ENCODE measurements around the gene PLA2G6.
A peak's percentile ranks its signal among the peaks of the same experiment; 100 is the strongest.

PLA2G6 gene

GRCh38 chr22:38098410-38099249 lies 83.0 kb downstream of the PLA2G6 start:
- H3K4me1 ChIP-seq (ENCODE audit: control insufficient read depth, insufficient read depth, low read length): no peaks in the 10 kb centered on the region
- peak overlapping the region; percentile 13 for H3K9ac ChIP-seq (ENCODE audit: low read length)
- no peak overlapping the region for H3K27ac ChIP-seq (ENCODE audit: low read depth, low read length)

GRCh38 chr22:38097557-38098409 lies 83.8 kb downstream of the PLA2G6 start:
- no peak overlapping the region for H3K27ac ChIP-seq (ENCODE audit: low read depth, low read length)
- H3K36me3 ChIP-seq (ENCODE audit: control insufficient read depth, insufficient read depth, low read length): peaks cover 4% of the 10 kb centered on the region
- no peak overlapping the region for H3K9ac ChIP-seq (ENCODE audit: low read length)
- no peak overlapping the region for H3K4me3 ChIP-seq (ENCODE audit: low read length)
- no peaks in the 10 kb centered on the region for H3K4me1 ChIP-seq (ENCODE audit: control insufficient read depth, insufficient read depth, low read length)
- no peaks in the 10 kb centered on the region for H3K27me3 ChIP-seq (ENCODE audit: control insufficient read depth, insufficient read depth, low read length)

More at GRCh38 chr22:38098410-38099249, 83.0 kb downstream of the PLA2G6 start:
- H3K27me3 ChIP-seq (ENCODE audit: control insufficient read depth, insufficient read depth, low read length): no peaks in the 10 kb centered on the region
- peaks cover 4% of the 10 kb centered on the region for H3K36me3 ChIP-seq (ENCODE audit: control insufficient read depth, insufficient read depth, low read length)
- H3K4me3 ChIP-seq (ENCODE audit: low read length): no peak overlapping the region

GRCh38 chr22:38097058-38097457 lies 84.6 kb downstream of the PLA2G6 start:
- peaks cover 4% of the 10 kb centered on the region for H3K36me3 ChIP-seq (ENCODE audit: control insufficient read depth, insufficient read depth, low read length)
- H3K4me3 ChIP-seq (ENCODE audit: low read length): no peak overlapping the region
- no peaks in the 10 kb centered on the region for H3K4me1 ChIP-seq (ENCODE audit: control insufficient read depth, insufficient read depth, low read length)
- no peaks in the 10 kb centered on the region for H3K27me3 ChIP-seq (ENCODE audit: control insufficient read depth, insufficient read depth, low read length)
- no peak overlapping the region for H3K9ac ChIP-seq (ENCODE audit: low read length)
- no peak overlapping the region for H3K27ac ChIP-seq (ENCODE audit: low read depth, low read length)

GRCh38 chr22:38089474-38089851 lies 92.2 kb downstream of the PLA2G6 start:
- Histone ChIP-seq H3K4me3 (ENCODE audit: low read length) (no peak overlapping the region), H3K9ac (ENCODE audit: low read length) (no peak overlapping the region), H3K36me3 (ENCODE audit: control insufficient read depth, insufficient read depth, low read length) (no peaks in the 10 kb centered on the region), H3K4me1 (ENCODE audit: control insufficient read depth, insufficient read depth, low read length) (no peaks in the 10 kb centered on the region), H3K27me3 (ENCODE audit: control insufficient read depth, insufficient read depth, low read length) (peaks cover 2% of the 10 kb centered on the region), H3K27ac (ENCODE audit: low read depth, low read length) (no peak overlapping the region)

GRCh38 chr22:38088629-38089473 lies 92.8 kb downstream of the PLA2G6 start:
- Histone ChIP-seq H3K36me3 (ENCODE audit: control insufficient read depth, insufficient read depth, low read length) (no peaks in the 10 kb centered on the region), H3K9ac (ENCODE audit: low read length) (no peak overlapping the region), H3K27me3 (ENCODE audit: control insufficient read depth, insufficient read depth, low read length) (peaks cover 2% of the 10 kb centered on the region), H3K27ac (ENCODE audit: low read depth, low read length) (no peak overlapping the region), H3K4me3 (ENCODE audit: low read length) (no peak overlapping the region), H3K4me1 (ENCODE audit: control insufficient read depth, insufficient read depth, low read length) (no peaks in the 10 kb centered on the region)

- H3K36me3 ChIP-seq (ENCODE audit: control insufficient read depth, insufficient read depth, low read length): no peaks in the 10 kb centered on the region
- no peak overlapping the region for H3K27ac ChIP-seq (ENCODE audit: low read depth, low read length)
- no peak overlapping the region for H3K4me3 ChIP-seq (ENCODE audit: low read length)
- H3K4me1 ChIP-seq (ENCODE audit: control insufficient read depth, insufficient read depth, low read length): no peaks in the 10 kb centered on the region
- no peak overlapping the region for H3K9ac ChIP-seq (ENCODE audit: low read length)
- H3K27me3 ChIP-seq (ENCODE audit: control insufficient read depth, insufficient read depth, low read length): peaks cover 4% of the 10 kb centered on the region
These were observed 93.8 kb downstream of the PLA2G6 start for GRCh38 chr22:38087855-38088254.

GRCh38 chr22:38086942-38087341 lies 94.7 kb downstream of the PLA2G6 start:
- Histone ChIP-seq H3K4me3 (ENCODE audit: low read length) (no peak overlapping the region), H3K27ac (ENCODE audit: low read depth, low read length) (no peak overlapping the region), H3K27me3 (ENCODE audit: control insufficient read depth, insufficient read depth, low read length) (peaks cover 12% of the 10 kb centered on the region), H3K9ac (ENCODE audit: low read length) (no peak overlapping the region), H3K36me3 (ENCODE audit: control insufficient read depth, insufficient read depth, low read length) (no peaks in the 10 kb centered on the region), H3K4me1 (ENCODE audit: control insufficient read depth, insufficient read depth, low read length) (no peaks in the 10 kb centered on the region)

GRCh38 chr22:38086001-38086845 lies 95.4 kb downstream of the PLA2G6 start:
- Histone ChIP-seq H3K4me1 (ENCODE audit: control insufficient read depth, insufficient read depth, low read length) (no peaks in the 10 kb centered on the region), H3K27me3 (ENCODE audit: control insufficient read depth, insufficient read depth, low read length) (peaks cover 13% of the 10 kb centered on the region), H3K27ac (ENCODE audit: low read depth, low read length) (no peak overlapping the region), H3K4me3 (ENCODE audit: low read length) (no peak overlapping the region), H3K9ac (ENCODE audit: low read length) (no peak overlapping the region), H3K36me3 (ENCODE audit: control insufficient read depth, insufficient read depth, low read length) (no peaks in the 10 kb centered on the region)

- Histone ChIP-seq H3K27me3 (ENCODE audit: control insufficient read depth, insufficient read depth, low read length) (peaks cover 13% of the 10 kb centered on the region), H3K27ac (ENCODE audit: low read depth, low read length) (no peak overlapping the region), H3K36me3 (ENCODE audit: control insufficient read depth, insufficient read depth, low read length) (no peaks in the 10 kb centered on the region), H3K4me3 (ENCODE audit: low read length) (no peak overlapping the region), H3K9ac (ENCODE audit: low read length) (no peak overlapping the region), H3K4me1 (ENCODE audit: control insufficient read depth, insufficient read depth, low read length) (no peaks in the 10 kb centered on the region)
These were observed 96.1 kb downstream of the PLA2G6 start for GRCh38 chr22:38085501-38085900.

- Histone ChIP-seq H3K36me3 (ENCODE audit: control insufficient read depth, insufficient read depth, low read length) (no peaks in the 10 kb centered on the region), H3K4me3 (ENCODE audit: low read length) (no peak overlapping the region), H3K27ac (ENCODE audit: low read depth, low read length) (no peak overlapping the region), H3K4me1 (ENCODE audit: control insufficient read depth, insufficient read depth, low read length) (no peaks in the 10 kb centered on the region), H3K9ac (ENCODE audit: low read length) (no peak overlapping the region), H3K27me3 (ENCODE audit: control insufficient read depth, insufficient read depth, low read length) (peaks cover 13% of the 10 kb centered on the region)
These were observed 96.6 kb downstream of the PLA2G6 start for GRCh38 chr22:38085056-38085455.

- H3K27ac ChIP-seq (ENCODE audit: low read depth, low read length): no peak within 1 kb of the TSS
- no peaks in the 10 kb centered on the region for H3K36me3 ChIP-seq (ENCODE audit: control insufficient read depth, insufficient read depth, low read length)
- peaks cover 13% of the 10 kb centered on the region for H3K27me3 ChIP-seq (ENCODE audit: control insufficient read depth, insufficient read depth, low read length)
These were observed 97.5 kb downstream of the PLA2G6 start, which contains the start of gene SLC16A8 for GRCh38 chr22:38083931-38084631. SLC16A8 (minus strand) TSS chr22:38084184; CDS start chr22:38082873, 1,311 bp downstream.

More at GRCh38 chr22:38083931-38084631, 97.5 kb downstream of the PLA2G6 start, which contains the start of gene SLC16A8:
- Histone ChIP-seq H3K9ac (ENCODE audit: low read length) (no peak within 1 kb of the TSS), H3K4me1 (ENCODE audit: control insufficient read depth, insufficient read depth, low read length) (no peaks in the 10 kb centered on the region), H3K4me3 (ENCODE audit: low read length) (no peak within 1 kb of the TSS)

Measured in rectal smooth muscle tissue (tissue), 1 donor.